ENCODE data around the gene WDR90.
A peak's percentile ranks its signal among the peaks of the same experiment; 100 is the strongest.

WDR90 gene

GRCh38 chr16:631808-632358, 17.3 kb upstream of the WDR90 start:
- Mint-ChIP-seq H3K36me3 (no peaks in the 10 kb centered on the region), H3K4me1 (ENCODE audit: low read depth) (peaks cover 7% of the 10 kb centered on the region), H3K9me3 (ENCODE audit: low read depth) (no peaks in the 10 kb centered on the region), H3K27ac (no peak overlapping the region), H3K27me3 (no peaks in the 10 kb centered on the region), H3K4me3 (no peak overlapping the region)

GRCh38 chr16:632486-633335, 16.5 kb upstream of the WDR90 start:
- Mint-ChIP-seq H3K4me1 (ENCODE audit: low read depth) (peaks cover 7% of the 10 kb centered on the region), H3K4me3 (no peak overlapping the region), H3K27me3 (no peaks in the 10 kb centered on the region), H3K9me3 (ENCODE audit: low read depth) (no peaks in the 10 kb centered on the region), H3K27ac (no peak overlapping the region), H3K36me3 (no peaks in the 10 kb centered on the region)

GRCh38 chr16:633336-634050, 15.7 kb upstream of the WDR90 start:
- Mint-ChIP-seq H3K4me1 (ENCODE audit: low read depth) (peaks cover 7% of the 10 kb centered on the region), H3K27ac (no peak overlapping the region), H3K36me3 (no peaks in the 10 kb centered on the region), H3K9me3 (ENCODE audit: low read depth) (no peaks in the 10 kb centered on the region), H3K4me3 (no peak overlapping the region), H3K27me3 (no peaks in the 10 kb centered on the region)

GRCh38 chr16:634051-634670, 15.0 kb upstream of the WDR90 start:
- Mint-ChIP-seq H3K9me3 (ENCODE audit: low read depth) (no peaks in the 10 kb centered on the region), H3K36me3 (no peaks in the 10 kb centered on the region), H3K27me3 (no peaks in the 10 kb centered on the region), H3K4me3 (peak overlapping the region; percentile 68), H3K4me1 (ENCODE audit: low read depth) (peaks cover 7% of the 10 kb centered on the region), H3K27ac (no peak overlapping the region)

- H3K9me3 Mint-ChIP-seq (ENCODE audit: low read depth), result no peaks in the 10 kb centered on the region
- H3K4me3 Mint-ChIP-seq, result peak overlapping the region; percentile 68
- no peaks in the 10 kb centered on the region for H3K36me3 Mint-ChIP-seq
- peaks cover 7% of the 10 kb centered on the region for H3K4me1 Mint-ChIP-seq (ENCODE audit: low read depth)
- H3K27ac Mint-ChIP-seq, result no peak overlapping the region
- H3K27me3 Mint-ChIP-seq, result no peaks in the 10 kb centered on the region
Measured at GRCh38 chr16:634996-635395, 14.2 kb upstream of the WDR90 start.

GRCh38 chr16:635573-636205, 13.5 kb upstream of the WDR90 start:
- Mint-ChIP-seq H3K4me3 (peak overlapping the region; percentile 63), H3K27me3 (no peaks in the 10 kb centered on the region), H3K4me1 (ENCODE audit: low read depth) (peaks cover 7% of the 10 kb centered on the region), H3K36me3 (no peaks in the 10 kb centered on the region), H3K27ac (no peak overlapping the region), H3K9me3 (ENCODE audit: low read depth) (no peaks in the 10 kb centered on the region)

- Mint-ChIP-seq H3K9me3 (ENCODE audit: low read depth) (no peaks in the 10 kb centered on the region), H3K27me3 (no peaks in the 10 kb centered on the region), H3K27ac (peak within 1 kb of the TSS; percentile 97), H3K4me3 (peak within 1 kb of the TSS; percentile 86), H3K36me3 (no peaks in the 10 kb centered on the region), H3K4me1 (ENCODE audit: low read depth) (peaks cover 7% of the 10 kb centered on the region)
Measured at GRCh38 chr16:636206-637080, 12.7 kb upstream of the WDR90 start, which contains the start of gene METTL26. METTL26 (minus strand) TSS chr16:636305; CDS start chr16:636290, 15 bp downstream.

- peak overlapping the region; percentile 97 for H3K27ac Mint-ChIP-seq
- H3K36me3 Mint-ChIP-seq, result no peaks in the 10 kb centered on the region
- H3K27me3 Mint-ChIP-seq, result no peaks in the 10 kb centered on the region
- no peaks in the 10 kb centered on the region for H3K9me3 Mint-ChIP-seq (ENCODE audit: low read depth)
- peaks cover 7% of the 10 kb centered on the region for H3K4me1 Mint-ChIP-seq (ENCODE audit: low read depth)
- peak overlapping the region; percentile 86 for H3K4me3 Mint-ChIP-seq
Measured at GRCh38 chr16:637081-638018, 11.8 kb upstream of the WDR90 start.

- Mint-ChIP-seq H3K27ac (no peak overlapping the region), H3K9me3 (ENCODE audit: low read depth) (no peaks in the 10 kb centered on the region), H3K36me3 (no peaks in the 10 kb centered on the region), H3K4me3 (peak overlapping the region; percentile 13), H3K27me3 (no peaks in the 10 kb centered on the region), H3K4me1 (ENCODE audit: low read depth) (peaks cover 9% of the 10 kb centered on the region)
Measured at GRCh38 chr16:638034-638543, 11.1 kb upstream of the WDR90 start.

- H3K4me3 Mint-ChIP-seq, result no peak overlapping the region
- H3K36me3 Mint-ChIP-seq, result no peaks in the 10 kb centered on the region
- no peaks in the 10 kb centered on the region for H3K9me3 Mint-ChIP-seq (ENCODE audit: low read depth)
- no peak overlapping the region for H3K27ac Mint-ChIP-seq
- peaks cover 11% of the 10 kb centered on the region for H3K4me1 Mint-ChIP-seq (ENCODE audit: low read depth)
- no peaks in the 10 kb centered on the region for H3K27me3 Mint-ChIP-seq
Measured at GRCh38 chr16:638836-639235, 10.3 kb upstream of the WDR90 start.

- H3K4me3 Mint-ChIP-seq, result peak overlapping the region; percentile 49
- H3K27me3 Mint-ChIP-seq, result no peaks in the 10 kb centered on the region
- H3K27ac Mint-ChIP-seq, result no peak overlapping the region
- no peaks in the 10 kb centered on the region for H3K36me3 Mint-ChIP-seq
- no peaks in the 10 kb centered on the region for H3K9me3 Mint-ChIP-seq (ENCODE audit: low read depth)
- peaks cover 19% of the 10 kb centered on the region for H3K4me1 Mint-ChIP-seq (ENCODE audit: low read depth)
Measured at GRCh38 chr16:640614-641013, 8.6 kb upstream of the WDR90 start.

- peak within 1 kb of the TSS; percentile 16 for H3K27ac Mint-ChIP-seq
- no peaks in the 10 kb centered on the region for H3K27me3 Mint-ChIP-seq
- H3K4me1 Mint-ChIP-seq (ENCODE audit: low read depth), result peaks cover 17% of the 10 kb centered on the region
- no peaks in the 10 kb centered on the region for H3K36me3 Mint-ChIP-seq
- no peaks in the 10 kb centered on the region for H3K9me3 Mint-ChIP-seq (ENCODE audit: low read depth)
- H3K4me3 Mint-ChIP-seq, result peak within 1 kb of the TSS; percentile 78
Measured at GRCh38 chr16:641326-642188, 7.6 kb upstream of the WDR90 start, which contains the start of gene MCRIP2. MCRIP2 (plus strand) TSS chr16:641828; CDS start chr16:641992, 164 bp downstream.

Measured in activated naive CD8-positive, alpha-beta T cell (primary cell).